ENCODE data around the gene TMEM135. TPM values are rescaled to one million over a fixed set of nuclear protein-coding genes. Genes with fewer than 3 reads are reported as not detected.

Gene TMEM135
- polyA plus RNA-seq, 1 of the 3 experiments (the other 2 are of a cell fraction): 3.0 TPM

DNA sequence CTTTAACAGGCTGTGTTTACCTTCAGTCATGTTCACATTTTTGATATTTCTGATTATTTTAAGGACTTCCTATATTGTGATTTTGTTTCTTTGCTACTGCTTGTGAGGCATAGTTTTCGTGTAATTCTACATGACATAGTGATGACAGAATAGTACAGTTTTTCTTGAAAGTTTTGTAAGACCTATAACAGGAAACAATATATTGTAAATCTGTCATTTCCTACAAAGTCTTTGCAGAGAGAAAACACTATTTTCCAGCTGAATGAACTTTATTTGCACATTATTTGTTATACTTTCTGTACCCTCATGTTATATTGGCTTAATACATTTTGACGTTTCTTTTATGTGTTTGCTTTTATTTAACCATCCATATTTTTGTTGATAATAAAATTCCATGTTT lies 191.1 kb downstream of the TMEM135 start:
- Histone ChIP-seq H3F3A (replicated peaks; ENCODE audit: insufficient read depth) (no peaks in the 10 kb centered on the region), H3K4me1 (ENCODE audit: control insufficient read depth in 1 of 2, insufficient read depth in 2 of 2, low read depth in 1 of 2, low read length in 1 of 2) (peaks cover 0 to 7% of the 10 kb centered on the region in 2 experiments; a peak in 1 of 4 replicates), H3K9me3 (peaks cover 3% of the 10 kb centered on the region; the same call in 1 of the 2 replicates), H3K27ac (ENCODE audit: low read depth in 2 of 2, low read length in 1 of 2) (no peak overlapping the region), H3K9me2 (no peaks in the 10 kb centered on the region), H3K36me3 (replicated peaks in 1 of 2; ENCODE audit: control insufficient read depth in 1 of 2, insufficient read depth in 2 of 2, low read length in 1 of 2) (no peaks in the 10 kb centered on the region), H3K4me3 (ENCODE audit: low read depth in 2 of 2, low read length in 1 of 2) (no peak overlapping the region), H3K27me3 (ENCODE audit: insufficient read depth) (no peaks in the 10 kb centered on the region), H3K9ac (no peak overlapping the region), H4K20me1 (ENCODE audit: insufficient read depth) (no peaks in the 10 kb centered on the region), H2AFZ (ENCODE audit: low read depth) (no peak overlapping the region), H3K79me2 (ENCODE audit: insufficient read depth) (no peaks in the 10 kb centered on the region; the same call in 1 of the 2 replicates), H3K4me2 (no peak overlapping the region)
- ChIA-PET CTCF (interaction anchor here (1.1 kb wide), 1 partner anchor 234 kb away, joined by 3 read pairs; no protein-coding TSS in a partner anchor), POLR2A (no interaction called here)
- no peak for TF ChIP-seq NRF1 (IDR thresholded peaks at IDR 0.05; ENCODE audit: low read depth, low read length)
- no peak for TF ChIP-seq EP300 (IDR thresholded peaks at IDR 0.05; ENCODE audit: borderline replicate concordance in 1 of 2, low read depth in 1 of 2, low read length in 1 of 2)
- no peak for TF ChIP-seq CHD2 (IDR thresholded peaks at IDR 0.05; ENCODE audit: low read length, partially characterized antibody)
- TF ChIP-seq EZH2phosphoT487 (IDR thresholded peaks at IDR 0.05; ENCODE audit: borderline replicate concordance, low read depth): no peak
- no peak for TF ChIP-seq FOSL2 (IDR thresholded peaks at IDR 0.05; ENCODE audit: borderline replicate concordance, low read depth)
- no peak for TF ChIP-seq ELF1 (IDR thresholded peaks at IDR 0.05)
- TF ChIP-seq TAF1 (IDR thresholded peaks at IDR 0.05; ENCODE audit: borderline replicate concordance, low read depth, low read length): no peak
- no peak for TF ChIP-seq FOXJ3 (CRISPR knock-in tag; IDR thresholded peaks at IDR 0.05)
- no peak for TF ChIP-seq GATA2 (CRISPR knock-in tag; IDR thresholded peaks at IDR 0.05)
- TF ChIP-seq ZBTB33 (IDR thresholded peaks at IDR 0.05; ENCODE audit: borderline replicate concordance, low read depth): no peak
- TF ChIP-seq POLR2AphosphoS5 (IDR thresholded peaks at IDR 0.05; ENCODE audit: low read depth, low read length): no peak
- no peak for TF ChIP-seq NFIC (IDR thresholded peaks at IDR 0.05; ENCODE audit: borderline replicate concordance)
- no peak for TF ChIP-seq TCF12 (IDR thresholded peaks at IDR 0.05)
- no peak for TF ChIP-seq RXRA (IDR thresholded peaks at IDR 0.05; ENCODE audit: borderline replicate concordance, low read depth)
- no peak for TF ChIP-seq FOXM1 (IDR thresholded peaks at IDR 0.05; ENCODE audit: low read depth)
- TF ChIP-seq, protein P1, sequence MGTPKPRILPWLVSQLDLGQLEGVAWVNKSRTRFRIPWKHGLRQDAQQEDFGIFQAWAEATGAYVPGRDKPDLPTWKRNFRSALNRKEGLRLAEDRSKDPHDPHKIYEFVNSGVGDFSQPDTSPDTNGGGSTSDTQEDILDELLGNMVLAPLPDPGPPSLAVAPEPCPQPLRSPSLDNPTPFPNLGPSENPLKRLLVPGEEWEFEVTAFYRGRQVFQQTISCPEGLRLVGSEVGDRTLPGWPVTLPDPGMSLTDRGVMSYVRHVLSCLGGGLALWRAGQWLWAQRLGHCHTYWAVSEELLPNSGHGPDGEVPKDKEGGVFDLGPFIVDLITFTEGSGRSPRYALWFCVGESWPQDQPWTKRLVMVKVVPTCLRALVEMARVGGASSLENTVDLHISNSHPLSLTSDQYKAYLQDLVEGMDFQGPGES (IDR thresholded peaks at IDR 0.05; ENCODE audit: low read depth, low read length): no peak
- TF ChIP-seq RCOR1 (IDR thresholded peaks at IDR 0.05; ENCODE audit: low read length): no peak
- no peak for TF ChIP-seq SMC3 (IDR thresholded peaks at IDR 0.05; ENCODE audit: low read depth, low read length)
- no peak for TF ChIP-seq USF1 (IDR thresholded peaks at IDR 0.05; ENCODE audit: borderline replicate concordance, low read depth)
- 74% methylated on average over 2 of the region's 2 CpGs for WGBS (ENCODE audit: low lambda C conversion rate)
- no peak for DNase-seq

Measured in SK-N-SH (cell line).